HG02970 (cell line): ENCODE results near the gene TKT.

Experiments
- ATAC-seq: cut with Tn5 transposase; IDR thresholded peaks from one replicate; pipeline ENCODE4 v1.9.1; 2021; ENCODE audit warnings: mild to moderate bottlenecking, moderate library complexity, moderate number of reproducible peaks; ENCODE audit not compliant: unreplicated experiment, low FRiP score

Gene TKT

GRCh38 chr3:53199834-53200233 lies 56.0 kb downstream of the TKT start:
- no peak for ATAC-seq

- no peak for ATAC-seq
These were observed 56.8 kb downstream of the TKT start for GRCh38 chr3:53198996-53199395.

GRCh38 chr3:53198256-53198977 lies 57.4 kb downstream of the TKT start:
- ATAC-seq, result no peak

- ATAC-seq, result no peak
These were observed 59.0 kb downstream of the TKT start for GRCh38 chr3:53196575-53197407.

GRCh38 chr3:53195602-53196574 lies 59.9 kb downstream of the TKT start:
- ATAC-seq, result no peak

- no peak for ATAC-seq
These were observed 60.8 kb downstream of the TKT start for GRCh38 chr3:53195066-53195450.

- ATAC-seq, result no peak
These were observed 61.4 kb downstream of the TKT start for GRCh38 chr3:53194210-53195065.

GRCh38 chr3:53193466-53194209 lies 62.2 kb downstream of the TKT start:
- no peak for ATAC-seq

- ATAC-seq, result no peak
These were observed 63.2 kb downstream of the TKT start for GRCh38 chr3:53192608-53193007.

- ATAC-seq, result no peak
These were observed 63.9 kb downstream of the TKT start for GRCh38 chr3:53191836-53192480.

- no peak for ATAC-seq
These were observed 65.2 kb downstream of the TKT start for GRCh38 chr3:53190659-53191058.

GRCh38 chr3:53189276-53189675 lies 66.5 kb downstream of the TKT start:
- ATAC-seq, result no peak

GRCh38 chr3:53188720-53189119 lies 67.1 kb downstream of the TKT start:
- no peak for ATAC-seq

- ATAC-seq, result no peak
These were observed 67.6 kb downstream of the TKT start for GRCh38 chr3:53188136-53188685.

GRCh38 chr3:53187430-53187829 lies 68.4 kb downstream of the TKT start:
- no peak for ATAC-seq

- no peak for ATAC-seq
These were observed 69.1 kb downstream of the TKT start for GRCh38 chr3:53186726-53187125.

- no peak for ATAC-seq
These were observed 69.9 kb downstream of the TKT start for GRCh38 chr3:53185761-53186465.

- no peak for ATAC-seq
These were observed 71.1 kb downstream of the TKT start for GRCh38 chr3:53184701-53185100.
